ES-I3 (cell line): ENCODE measurements around the gene SH3RF3.
A peak's percentile ranks its signal among the peaks of the same experiment; 100 is the strongest.

Experiments
- H3K36me3 ChIP-seq: 2 replicates; pipeline ENCODE4 v1.6.1; 2013; ENCODE audit warnings: mild to moderate bottlenecking, low read length, control low read depth, moderate library complexity; ENCODE audit not compliant: insufficient read depth
- H3K4me1 ChIP-seq: 2 replicates; pipeline ENCODE4 v1.6.1; 2013; ENCODE audit warnings: mild to moderate bottlenecking, control low read depth, low read length; ENCODE audit not compliant: insufficient read depth
- H3K9ac ChIP-seq: 2 replicates; pipeline ENCODE4 v1.6.1; 2013; ENCODE audit warnings: low read depth, mild to moderate bottlenecking, low read length, moderate library complexity
- H3K9me3 ChIP-seq: 2 replicates; pipeline ENCODE4 v1.6.1; 2013; ENCODE audit warnings: mild to moderate bottlenecking, low read length, moderate library complexity; ENCODE audit not compliant: control insufficient read depth, insufficient read depth

SH3RF3 gene

GRCh38 chr2:109126501-109126860, 2.5 kb upstream of the SH3RF3 start:
- Histone ChIP-seq H3K4me1 (no peaks in the 10 kb centered on the region; the same call in 1 of the 2 replicates), H3K9ac (no peak overlapping the region), H3K9me3 (no peaks in the 10 kb centered on the region), H3K36me3 (no peaks in the 10 kb centered on the region)

GRCh38 chr2:109127556-109127955, 1.4 kb upstream of the SH3RF3 start:
- H3K4me1 ChIP-seq, result peaks cover 1% of the 10 kb centered on the region
- no peak overlapping the region for H3K9ac ChIP-seq
- H3K9me3 ChIP-seq, result no peaks in the 10 kb centered on the region
- H3K36me3 ChIP-seq, result no peaks in the 10 kb centered on the region

- Histone ChIP-seq H3K9ac (peak overlapping the region; percentile 69), H3K9me3 (no peaks in the 10 kb centered on the region), H3K4me1 (peaks cover 4% of the 10 kb centered on the region), H3K36me3 (no peaks in the 10 kb centered on the region)
Measured at GRCh38 chr2:109128048-109128615, 873 bp upstream of the SH3RF3 start.

GRCh38 chr2:109129356-109129920, 433 bp downstream of the SH3RF3 start:
- H3K4me1 ChIP-seq, result peaks cover 4% of the 10 kb centered on the region
- H3K9ac ChIP-seq, result peak overlapping the region; percentile 69; the same call in 1 of the 2 replicates
- H3K9me3 ChIP-seq, result no peaks in the 10 kb centered on the region
- no peaks in the 10 kb centered on the region for H3K36me3 ChIP-seq

- Histone ChIP-seq H3K36me3 (no peaks in the 10 kb centered on the region), H3K9me3 (no peaks in the 10 kb centered on the region), H3K9ac (peak overlapping the region; percentile 69; the same call in 1 of the 2 replicates), H3K4me1 (peaks cover 4% of the 10 kb centered on the region)
Measured at GRCh38 chr2:109129921-109130722, 1.1 kb downstream of the SH3RF3 start.

- Histone ChIP-seq H3K9me3 (no peaks in the 10 kb centered on the region), H3K9ac (peak overlapping the region; percentile 69; the same call in 1 of the 2 replicates)
Measured at GRCh38 chr2:109130723-109130995, 1.7 kb downstream of the SH3RF3 start.

GRCh38 chr2:109131777-109132176, 2.8 kb downstream of the SH3RF3 start:
- H3K9me3 ChIP-seq, result no peaks in the 10 kb centered on the region
- H3K9ac ChIP-seq, result no peak overlapping the region
- H3K36me3 ChIP-seq, result no peaks in the 10 kb centered on the region
- peaks cover 4% of the 10 kb centered on the region; the same call in 1 of the 2 replicates for H3K4me1 ChIP-seq

More at GRCh38 chr2:109130723-109130995, 1.7 kb downstream of the SH3RF3 start:
- Histone ChIP-seq H3K4me1 (peaks cover 4% of the 10 kb centered on the region; the same call in 1 of the 2 replicates), H3K36me3 (no peaks in the 10 kb centered on the region)

- Histone ChIP-seq H3K9me3 (no peaks in the 10 kb centered on the region), H3K4me1 (peaks cover 4% of the 10 kb centered on the region; the same call in 1 of the 2 replicates), H3K9ac (no peak overlapping the region)
Measured at GRCh38 chr2:109132626-109133025, 3.6 kb downstream of the SH3RF3 start.

GRCh38 chr2:109133746-109134145, 4.7 kb downstream of the SH3RF3 start:
- Histone ChIP-seq H3K9me3 (no peaks in the 10 kb centered on the region), H3K9ac (no peak overlapping the region), H3K36me3 (no peaks in the 10 kb centered on the region), H3K4me1 (peaks cover 4% of the 10 kb centered on the region; the same call in 1 of the 2 replicates)

More at GRCh38 chr2:109132626-109133025, 3.6 kb downstream of the SH3RF3 start:
- H3K36me3 ChIP-seq, result no peaks in the 10 kb centered on the region

GRCh38 chr2:109134741-109135358, 5.8 kb downstream of the SH3RF3 start:
- Histone ChIP-seq H3K9ac (no peak overlapping the region), H3K9me3 (no peaks in the 10 kb centered on the region), H3K36me3 (no peaks in the 10 kb centered on the region), H3K4me1 (peaks cover 4% of the 10 kb centered on the region; the same call in 1 of the 2 replicates)

GRCh38 chr2:109135359-109136197, 6.6 kb downstream of the SH3RF3 start:
- Histone ChIP-seq H3K36me3 (no peaks in the 10 kb centered on the region), H3K9ac (no peak overlapping the region), H3K9me3 (no peaks in the 10 kb centered on the region), H3K4me1 (peaks cover 4% of the 10 kb centered on the region; the same call in 1 of the 2 replicates)

- Histone ChIP-seq H3K36me3 (no peaks in the 10 kb centered on the region), H3K9me3 (no peaks in the 10 kb centered on the region), H3K9ac (no peak overlapping the region), H3K4me1 (peaks cover 4% of the 10 kb centered on the region; the same call in 1 of the 2 replicates)
Measured at GRCh38 chr2:109136542-109136941, 7.5 kb downstream of the SH3RF3 start.

GRCh38 chr2:109137616-109138015, 8.6 kb downstream of the SH3RF3 start:
- H3K36me3 ChIP-seq, result no peaks in the 10 kb centered on the region
- no peaks in the 10 kb centered on the region for H3K9me3 ChIP-seq
- peaks cover 3% of the 10 kb centered on the region; the same call in 1 of the 2 replicates for H3K4me1 ChIP-seq
- no peak overlapping the region for H3K9ac ChIP-seq

- Histone ChIP-seq H3K9me3 (no peaks in the 10 kb centered on the region), H3K4me1 (no peaks in the 10 kb centered on the region), H3K9ac (no peak overlapping the region), H3K36me3 (no peaks in the 10 kb centered on the region)
Measured at GRCh38 chr2:109138449-109138848, 9.4 kb downstream of the SH3RF3 start.
